IPS DF 6.9 (cell line): Measurements from ENCODE around the gene BRF1.

Experiments used
- DNase-seq: peaks from one replicate; pipeline ENCODE4 v3.0.0-alpha.2; 2013; ENCODE audit warnings: low read depth, low spot score
- H3K27ac ChIP-seq: one replicate; pipeline ENCODE4 v1.5.1; 2013; ENCODE audit warnings: low read length, control low read depth
- H3K27me3 ChIP-seq: 2 replicates; pipeline ENCODE4 v1.6.1; 2013; ENCODE audit warnings: mild to moderate bottlenecking, low read length; ENCODE audit not compliant: control insufficient read depth, insufficient read depth
- H3K36me3 ChIP-seq: 2 replicates; pipeline ENCODE4 v1.6.1; 2013; ENCODE audit warnings: low read length; ENCODE audit not compliant: control insufficient read depth, insufficient read depth
- H3K4me1 ChIP-seq: 2 replicates; pipeline ENCODE4 v1.6.1; 2013; ENCODE audit warnings: low read length; ENCODE audit not compliant: control insufficient read depth, insufficient read depth
- H3K4me3 ChIP-seq: 2 replicates; pipeline ENCODE4 v1.5.1; 2013; ENCODE audit warnings: mild to moderate bottlenecking, low read length
- H3K9me3 ChIP-seq: 2 replicates; pipeline ENCODE4 v1.6.1; 2013; ENCODE audit warnings: low read length, inconsistent platforms; ENCODE audit not compliant: control insufficient read depth, insufficient read depth
- WGBS: extraction: QIAGEN DNeasy Blood & Tissue Kit; methylation state at CpG from one replicate; pipeline ENCODE4 v1.1.7; 2013; ENCODE audit warnings: mixed read lengths, missing lambda C conversion rate; ENCODE audit not compliant: insufficient read length, insufficient coverage; 5-methylcytosine and 5-hydroxymethylcytosine counted together

Gene BRF1

GRCh38 chr14:105314287-105315200 is 13.7 kb upstream of the BRF1 start, which contains the start of gene PACS2:
TSS of gene PACS2 (plus strand) at chr14:105314748. CDS start at chr14:105314919, 171 bp downstream.
- H3K9me3 ChIP-seq: no peaks in the 10 kb centered on the region
- H3K27me3 ChIP-seq: peaks cover 1% of the 10 kb centered on the region; the same call in 1 of the 2 replicates
- WGBS: no CpG with 5 or more reads among the region's 163 CpGs
- no peaks in the 10 kb centered on the region; the same call in 1 of the 2 replicates for H3K36me3 ChIP-seq
- peaks cover 6% of the 10 kb centered on the region for H3K4me1 ChIP-seq
- H3K27ac ChIP-seq: no peak within 1 kb of the TSS
- H3K4me3 ChIP-seq: peak within 1 kb of the TSS; percentile 93
- no peak for DNase-seq

- H3K36me3 ChIP-seq: no peaks in the 10 kb centered on the region; the same call in 1 of the 2 replicates
- H3K4me1 ChIP-seq: peaks cover 6% of the 10 kb centered on the region
- no peak overlapping the region for H3K27ac ChIP-seq
- peaks cover 1% of the 10 kb centered on the region; the same call in 1 of the 2 replicates for H3K27me3 ChIP-seq
- H3K4me3 ChIP-seq: peak overlapping the region; percentile 59; the same call in 1 of the 2 replicates
- H3K9me3 ChIP-seq: no peaks in the 10 kb centered on the region
- no peak for DNase-seq
- WGBS: no CpG with 5 or more reads among the region's 48 CpGs
Measured at GRCh38 chr14:105313381-105314286, 12.8 kb upstream of the BRF1 start.

- DNase-seq: no peak
- peaks cover 6% of the 10 kb centered on the region for H3K4me1 ChIP-seq
- no CpG with 5 or more reads among the region's 13 CpGs for WGBS
- H3K27me3 ChIP-seq: peaks cover 1% of the 10 kb centered on the region; the same call in 1 of the 2 replicates
- no peaks in the 10 kb centered on the region for H3K9me3 ChIP-seq
- no peak overlapping the region for H3K4me3 ChIP-seq
- no peak overlapping the region for H3K27ac ChIP-seq
- no peaks in the 10 kb centered on the region; the same call in 1 of the 2 replicates for H3K36me3 ChIP-seq
Measured at GRCh38 chr14:105312973-105313372, 12.2 kb upstream of the BRF1 start.

- peaks cover 6% of the 10 kb centered on the region for H3K4me1 ChIP-seq
- no peaks in the 10 kb centered on the region; the same call in 1 of the 2 replicates for H3K36me3 ChIP-seq
- H3K27ac ChIP-seq: no peak overlapping the region
- H3K9me3 ChIP-seq: no peaks in the 10 kb centered on the region
- WGBS: no CpG with 5 or more reads among the region's 12 CpGs
- H3K4me3 ChIP-seq: no peak overlapping the region
- no peak for DNase-seq
- H3K27me3 ChIP-seq: peaks cover 1% of the 10 kb centered on the region; the same call in 1 of the 2 replicates
Measured at GRCh38 chr14:105311838-105312237, 11.0 kb upstream of the BRF1 start.

GRCh38 chr14:105309371-105309770 is 8.6 kb upstream of the BRF1 start:
- Histone ChIP-seq H3K9me3 (no peaks in the 10 kb centered on the region), H3K27ac (no peak overlapping the region), H3K4me3 (no peak overlapping the region), H3K36me3 (no peaks in the 10 kb centered on the region), H3K27me3 (no peaks in the 10 kb centered on the region), H3K4me1 (peaks cover 3% of the 10 kb centered on the region; the same call in 1 of the 2 replicates)
- no CpG with 5 or more reads among the region's 8 CpGs for WGBS
- DNase-seq: no peak

- no peaks in the 10 kb centered on the region for H3K27me3 ChIP-seq
- WGBS: no CpG with 5 or more reads among the region's 4 CpGs
- H3K27ac ChIP-seq: no peak overlapping the region
- H3K36me3 ChIP-seq: no peaks in the 10 kb centered on the region
- no peak for DNase-seq
- no peaks in the 10 kb centered on the region for H3K9me3 ChIP-seq
- peaks cover 3% of the 10 kb centered on the region; the same call in 1 of the 2 replicates for H3K4me1 ChIP-seq
- H3K4me3 ChIP-seq: no peak overlapping the region
Measured at GRCh38 chr14:105307052-105307727, 6.4 kb upstream of the BRF1 start.

GRCh38 chr14:105305791-105306190 is 5.0 kb upstream of the BRF1 start:
- no CpG with 5 or more reads among the region's 9 CpGs for WGBS
- Histone ChIP-seq H3K27me3 (no peaks in the 10 kb centered on the region), H3K4me1 (no peaks in the 10 kb centered on the region), H3K9me3 (no peaks in the 10 kb centered on the region), H3K4me3 (no peak overlapping the region), H3K36me3 (no peaks in the 10 kb centered on the region), H3K27ac (no peak overlapping the region)
- no peak for DNase-seq

- DNase-seq: no peak
- no peak overlapping the region for H3K4me3 ChIP-seq
- H3K36me3 ChIP-seq: no peaks in the 10 kb centered on the region
- H3K27ac ChIP-seq: no peak overlapping the region
- WGBS: no CpG with 5 or more reads among the region's 9 CpGs
- no peaks in the 10 kb centered on the region for H3K27me3 ChIP-seq
- H3K4me1 ChIP-seq: no peaks in the 10 kb centered on the region
- no peaks in the 10 kb centered on the region for H3K9me3 ChIP-seq
Measured at GRCh38 chr14:105305345-105305744, 4.5 kb upstream of the BRF1 start.

- no peak for DNase-seq
- H3K27ac ChIP-seq: no peak overlapping the region
- H3K4me3 ChIP-seq: no peak overlapping the region
- H3K27me3 ChIP-seq: no peaks in the 10 kb centered on the region; the same call in 1 of the 2 replicates
- WGBS: no CpG with 5 or more reads among the region's 9 CpGs
- no peaks in the 10 kb centered on the region for H3K36me3 ChIP-seq
- no peaks in the 10 kb centered on the region for H3K9me3 ChIP-seq
- H3K4me1 ChIP-seq: no peaks in the 10 kb centered on the region
Measured at GRCh38 chr14:105304565-105304964, 3.8 kb upstream of the BRF1 start.
